ENCODE results near the gene COL19A1.

DNA sequence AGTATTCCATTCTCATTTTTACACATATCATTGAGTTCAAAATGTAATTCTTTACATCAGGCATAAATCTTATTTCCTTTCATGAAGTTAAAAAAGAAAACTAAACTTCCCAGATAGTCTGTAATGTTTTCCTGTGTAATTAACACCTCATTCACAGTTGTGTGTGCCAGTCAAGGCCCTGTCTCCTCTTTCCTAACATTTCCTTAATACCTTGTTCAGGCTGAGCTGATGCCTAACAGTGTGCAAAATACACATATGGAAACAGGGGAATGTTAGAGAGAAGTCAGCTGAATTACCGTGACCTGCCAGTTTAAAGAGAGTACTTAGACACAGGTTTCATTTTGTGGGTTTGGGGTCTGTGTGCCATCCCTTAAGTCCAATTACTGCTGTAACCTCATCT is 227.8 kb downstream of the COL19A1 start:
- TF ChIP-seq CEBPB (IDR thresholded peaks at IDR 0.05) (no peak), TAF1 (IDR thresholded peaks at IDR 0.05; ENCODE audit: low read depth) (no peak), RAD21 (IDR thresholded peaks at IDR 0.05; ENCODE audit: low read depth) (no peak), TCF12 (IDR thresholded peaks at IDR 0.05; ENCODE audit: low read depth) (no peak), TEAD4 (IDR thresholded peaks at IDR 0.05) (no peak)

Measured in Ishikawa (cell line).